DLD1 (cell line): ENCODE measurements around the gene SELPLG.
"Not testable (repeated sequence)": the region's sequence is repeated elsewhere in the genome, so short reads cannot be mapped to it uniquely, and the experiment has no call there.

Experiments used
- in situ Hi-C: cut with HindIII; loops from 2 replicates; pipeline ENCODE4 v1.10.0; 2017; ENCODE audit warnings: low sequenced_read_pairs

SELPLG gene

GRCh38 chr12:108656247-108656646 is 22.6 kb upstream of the SELPLG start:
- in situ Hi-C loops = not testable (repeated sequence)

- in situ Hi-C loops = not testable (repeated sequence)
These were observed 22.1 kb upstream of the SELPLG start for GRCh38 chr12:108655812-108656175.

GRCh38 chr12:108654622-108655021 is 20.9 kb upstream of the SELPLG start:
- in situ Hi-C loops = not testable (repeated sequence)

GRCh38 chr12:108653922-108654321 is 20.2 kb upstream of the SELPLG start:
- in situ Hi-C loops = no loop called here

- in situ Hi-C loops = no loop called here
These were observed 19.4 kb upstream of the SELPLG start for GRCh38 chr12:108653082-108653516.

GRCh38 chr12:108650083-108650482 is 16.4 kb upstream of the SELPLG start:
- in situ Hi-C loops = no loop called here

- in situ Hi-C loops = no loop called here
These were observed 16.0 kb upstream of the SELPLG start for GRCh38 chr12:108649669-108650068.

- in situ Hi-C loops = no loop called here
These were observed 15.4 kb upstream of the SELPLG start for GRCh38 chr12:108649126-108649525.

- in situ Hi-C loops = no loop called here
These were observed 14.7 kb upstream of the SELPLG start for GRCh38 chr12:108648371-108648770.

- in situ Hi-C loops = no loop called here
These were observed 14.0 kb upstream of the SELPLG start for GRCh38 chr12:108647585-108648287.

GRCh38 chr12:108646600-108647579 is 13.2 kb upstream of the SELPLG start:
- in situ Hi-C loops = no loop called here

- in situ Hi-C loops = no loop called here
These were observed 12.2 kb upstream of the SELPLG start for GRCh38 chr12:108645686-108646599.

- in situ Hi-C loops = loop anchor here (5.0 kb wide), 1 partner anchor 37 kb away; no protein-coding TSS in a partner anchor
These were observed 11.1 kb upstream of the SELPLG start for GRCh38 chr12:108644811-108645120.

GRCh38 chr12:108643941-108644810 is 10.5 kb upstream of the SELPLG start:
- in situ Hi-C loops = loop anchor here (5.0 kb wide), 1 partner anchor 37 kb away; no protein-coding TSS in a partner anchor

GRCh38 chr12:108642899-108643654 is 9.4 kb upstream of the SELPLG start:
- in situ Hi-C loops = loop anchor here (5.0 kb wide), 1 partner anchor 36 kb away; no protein-coding TSS in a partner anchor

GRCh38 chr12:108642269-108642870 is 8.7 kb upstream of the SELPLG start:
- in situ Hi-C loops = loop anchor here (5.0 kb wide), 1 partner anchor 35 kb away; no protein-coding TSS in a partner anchor

- in situ Hi-C loops = loop anchor here (5.0 kb wide), 1 partner anchor 34 kb away; no protein-coding TSS in a partner anchor
These were observed 8.0 kb upstream of the SELPLG start for GRCh38 chr12:108641446-108642268.
